Fibroblast of skin of scalp (primary cell): ENCODE data around the gene LHX4. TPM values are rescaled to one million over a fixed set of nuclear protein-coding genes. Genes with fewer than 3 reads are reported as not detected.

Source experiments
- DNase-seq: peaks from one replicate; pipeline ENCODE4 v3.0.0-alpha.2; 2013
- polyA plus RNA-seq, 2 experiments: library from polyadenylated mRNA; unstranded; fragments of 120-200 nt; gene quantifications; one replicate each; pipeline ENCODE4 v1.2.1, GENCODE V29; 2013; ENCODE audit not compliant: insufficient read length in 2 of 2

Gene LHX4
- polyA plus RNA-seq (2013, experiment 1 of 2; ENCODE audit: insufficient read length), result 1.0 TPM
- polyA plus RNA-seq (2013, experiment 2 of 2; ENCODE audit: insufficient read length), result 0.71 TPM

DNA sequence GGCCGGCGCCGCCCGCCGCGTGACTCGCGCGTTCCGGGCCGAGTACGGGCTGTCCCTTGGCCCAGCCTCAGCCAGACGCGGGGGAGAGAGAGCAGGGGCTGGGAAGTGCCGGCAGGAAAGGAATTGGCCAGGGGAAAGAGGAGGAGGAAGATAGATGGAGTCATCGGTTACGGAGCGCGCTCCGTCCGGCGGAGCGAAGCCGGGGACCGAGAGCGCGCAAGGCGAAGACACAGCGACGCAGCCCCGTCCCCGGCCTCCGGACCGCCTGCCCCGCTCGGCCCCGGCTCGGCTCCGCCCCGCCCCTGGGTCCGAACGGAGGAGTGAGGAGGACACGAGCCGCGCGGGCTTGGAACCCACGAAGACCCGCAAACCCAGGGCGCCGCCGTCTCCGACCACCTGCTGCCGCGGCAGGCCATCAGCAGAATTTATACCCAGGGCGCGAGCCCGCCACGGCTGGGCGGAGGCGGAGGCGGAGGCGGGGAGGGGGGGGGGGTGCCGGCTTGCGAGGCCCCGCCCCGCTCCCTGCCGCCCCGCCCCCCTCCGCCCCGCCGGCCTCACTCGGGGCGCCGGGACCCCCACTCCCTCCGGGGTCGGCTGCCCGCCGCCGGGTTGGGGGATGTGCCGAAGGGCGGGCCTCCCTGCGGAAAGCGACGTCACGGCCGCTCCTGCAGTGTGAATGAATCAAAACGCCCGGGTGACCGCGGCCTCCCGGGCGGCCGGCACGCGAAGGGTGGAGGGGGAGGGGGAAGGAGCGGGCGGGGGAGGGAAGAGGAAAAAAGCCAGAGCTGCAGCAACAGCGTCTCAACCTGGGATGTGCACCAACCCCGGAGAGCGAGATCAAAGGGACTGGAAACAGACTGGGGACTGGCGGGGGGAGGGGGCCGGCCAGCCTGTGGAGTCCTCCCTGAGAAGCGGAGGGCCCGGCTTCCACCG, at the start of gene LHX4:
Gene LHX4, plus strand, starts transcription at position 782 of the 933 bp plus-strand sequence. CDS start 266 bp downstream, outside the sequence.
- DNase-seq, result peak; percentile 42

DNA sequence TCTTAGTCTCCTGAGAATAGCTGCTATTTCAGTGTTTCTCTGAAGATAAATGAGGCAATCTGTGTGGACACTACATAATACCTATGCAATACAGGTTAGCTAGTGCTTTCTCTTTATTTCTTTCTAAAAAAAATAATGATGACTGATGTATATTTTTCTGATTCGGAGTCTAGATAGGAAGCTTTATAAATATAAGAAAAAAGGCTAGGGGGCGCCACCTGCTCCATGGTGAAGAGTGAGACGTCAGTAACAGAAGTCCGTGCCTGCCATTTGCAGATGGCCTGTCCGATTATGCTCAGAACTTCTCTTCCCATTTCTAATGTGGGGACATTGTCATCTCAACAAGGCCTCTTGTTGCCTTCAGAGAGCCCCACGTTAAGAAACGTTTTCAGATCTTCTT, 49.0 kb upstream of the LHX4 start:
- peak; percentile 34 for DNase-seq

DNA sequence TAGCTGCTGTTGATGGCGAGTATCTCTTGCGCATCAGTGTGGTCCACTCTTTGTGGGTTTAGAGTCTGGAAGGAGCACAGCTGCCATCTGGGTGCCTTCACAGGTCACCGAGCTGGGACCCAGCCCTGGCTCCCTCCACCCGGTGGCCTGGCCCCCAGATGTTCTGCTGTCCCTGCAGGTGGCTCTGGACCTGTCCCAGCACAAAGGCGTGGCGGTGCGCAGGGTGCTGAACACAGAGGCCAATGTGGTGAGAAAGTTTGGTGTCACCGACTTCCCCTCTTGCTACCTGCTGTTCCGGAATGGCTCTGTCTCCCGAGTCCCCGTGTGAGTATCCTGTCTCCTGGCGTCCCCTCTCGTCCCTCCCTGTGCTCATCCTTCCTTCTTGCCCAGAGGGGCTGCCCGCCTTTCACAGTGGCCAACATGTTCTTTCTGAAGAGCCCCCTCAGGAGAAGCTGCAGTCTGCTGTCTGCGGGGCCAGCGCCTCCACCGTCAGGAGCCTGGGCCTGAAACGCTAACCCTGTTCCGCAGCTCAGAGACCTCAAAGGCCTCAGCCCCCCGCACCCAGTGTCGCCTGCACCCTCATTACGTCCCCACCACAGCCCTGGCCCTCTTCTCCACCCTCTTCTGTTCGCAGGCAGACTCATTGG, 47.9 kb upstream of the LHX4 start:
- no peak for DNase-seq

DNA sequence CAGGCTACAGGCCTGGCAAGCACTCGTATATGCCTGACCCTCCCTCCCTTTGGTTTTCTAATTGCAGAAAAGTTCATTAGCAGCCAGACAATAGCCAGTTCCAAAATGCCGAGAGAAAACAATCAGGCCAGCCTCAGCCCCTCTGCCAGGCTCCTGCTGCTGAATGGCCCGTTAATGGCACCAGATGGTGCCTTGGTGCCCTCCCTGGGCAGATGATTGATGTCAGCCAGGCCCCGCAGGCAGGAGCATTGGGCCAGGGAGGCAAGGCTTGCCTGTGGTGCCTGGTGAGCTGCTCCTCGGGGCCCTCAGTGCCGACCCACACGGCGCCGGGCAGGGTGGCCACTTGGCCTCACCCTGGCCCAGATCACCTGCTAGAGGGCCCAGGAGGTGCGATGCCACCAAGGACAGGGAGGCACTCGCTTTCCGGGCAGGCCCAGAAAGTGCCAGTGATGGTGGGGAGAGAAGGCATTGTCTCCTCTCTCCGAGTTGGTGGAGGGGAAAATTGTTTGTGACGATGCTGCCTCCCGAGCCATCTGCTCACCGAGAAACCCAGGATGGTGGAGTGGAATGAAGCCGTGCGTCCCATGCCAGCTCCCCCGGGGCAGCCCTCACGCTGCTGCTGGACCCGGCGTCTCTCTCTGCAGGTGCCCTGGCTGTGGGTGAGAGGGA, 47.3 kb upstream of the LHX4 start:
- DNase-seq, result no peak

DNA sequence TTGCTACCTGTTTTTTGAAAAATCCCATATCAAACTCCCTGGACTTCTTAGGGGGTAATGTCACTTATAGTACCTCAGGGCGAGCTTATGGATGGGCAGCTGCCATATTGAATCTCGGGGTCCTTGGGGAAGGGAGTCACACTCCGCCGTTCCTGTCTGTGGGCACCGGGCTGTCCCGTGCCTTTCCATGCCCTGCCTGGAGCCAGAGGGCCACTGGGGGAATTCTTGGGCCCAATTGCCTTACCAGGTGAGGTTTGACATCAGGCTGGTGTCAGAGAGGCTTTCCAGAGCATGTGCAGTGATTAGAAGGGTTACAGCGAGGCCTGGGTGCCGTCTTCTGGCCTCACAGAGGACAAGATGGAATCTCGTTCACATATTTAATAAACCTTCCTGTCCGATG, 46.6 kb upstream of the LHX4 start:
- no peak for DNase-seq

DNA sequence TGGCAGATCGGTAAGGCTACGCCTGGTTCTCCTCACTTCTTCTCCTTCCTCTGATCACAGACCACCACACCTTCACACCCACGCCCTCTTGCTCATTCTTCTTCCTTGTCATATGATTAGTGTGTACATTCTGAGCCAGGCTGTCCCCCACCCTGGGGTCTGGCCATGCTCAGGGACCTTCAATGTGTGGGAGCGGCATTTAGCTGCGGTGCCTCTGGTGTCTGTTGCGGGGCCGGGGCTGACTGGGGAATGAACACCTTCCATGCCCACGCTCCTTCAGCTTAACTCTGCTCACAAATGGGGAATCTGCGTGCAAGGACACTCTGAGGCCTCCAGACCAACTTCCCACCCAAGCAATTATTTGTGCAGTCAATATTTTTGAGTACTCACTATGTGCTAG, 46.0 kb upstream of the LHX4 start:
- DNase-seq, result no peak

DNA sequence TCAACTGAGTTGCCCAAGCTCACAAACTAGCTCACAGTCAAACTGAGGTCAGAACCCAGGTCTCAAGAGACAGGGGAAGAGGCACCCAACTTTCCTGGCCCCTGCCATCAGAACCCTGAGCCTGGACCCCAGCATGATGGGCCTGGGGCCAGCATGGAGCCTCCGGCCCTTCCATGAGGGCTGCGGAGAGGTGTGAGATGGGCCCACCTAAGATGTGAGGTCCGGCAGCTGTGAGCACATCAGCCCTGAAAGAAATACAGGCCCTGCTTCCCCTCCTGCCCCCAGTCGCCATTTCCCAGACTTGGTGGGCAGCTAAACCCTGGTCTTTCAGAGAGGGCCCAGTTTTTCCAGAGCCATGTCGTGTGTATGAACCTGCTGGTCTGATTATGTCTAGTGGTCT, 44.8 kb upstream of the LHX4 start:
- DNase-seq, result no peak

DNA sequence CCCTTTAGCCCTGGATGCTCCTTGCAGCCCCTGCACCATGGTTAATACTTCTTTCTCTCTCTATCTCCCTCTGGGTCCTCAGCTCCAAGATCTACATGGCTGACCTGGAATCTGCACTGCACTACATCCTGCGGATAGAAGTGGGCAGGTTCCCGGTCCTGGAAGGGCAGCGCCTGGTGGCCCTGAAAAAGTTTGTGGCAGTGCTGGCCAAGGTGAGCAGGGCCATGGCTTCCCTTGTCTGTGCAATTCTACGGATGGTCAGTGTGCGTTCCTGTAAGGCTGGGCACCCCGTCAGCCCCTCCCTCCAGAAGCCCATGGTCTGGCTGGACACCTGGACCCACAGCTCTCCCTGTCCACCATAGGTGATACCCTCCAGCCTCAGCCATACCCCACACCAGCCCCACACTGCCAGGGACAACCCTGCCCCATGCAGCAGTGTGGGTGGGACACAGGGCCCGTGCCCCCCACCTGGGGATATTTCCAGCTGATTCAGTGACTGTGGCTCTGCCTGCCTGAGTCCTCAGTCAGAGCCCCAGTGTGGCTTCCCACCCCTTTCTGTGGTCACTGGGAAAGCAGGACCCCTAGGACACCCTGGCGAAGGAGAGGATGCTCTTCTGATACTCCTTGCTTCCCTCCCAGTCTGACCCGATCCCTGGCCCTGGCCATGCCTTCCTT, 44.0 kb upstream of the LHX4 start:
- DNase-seq, result no peak

DNA sequence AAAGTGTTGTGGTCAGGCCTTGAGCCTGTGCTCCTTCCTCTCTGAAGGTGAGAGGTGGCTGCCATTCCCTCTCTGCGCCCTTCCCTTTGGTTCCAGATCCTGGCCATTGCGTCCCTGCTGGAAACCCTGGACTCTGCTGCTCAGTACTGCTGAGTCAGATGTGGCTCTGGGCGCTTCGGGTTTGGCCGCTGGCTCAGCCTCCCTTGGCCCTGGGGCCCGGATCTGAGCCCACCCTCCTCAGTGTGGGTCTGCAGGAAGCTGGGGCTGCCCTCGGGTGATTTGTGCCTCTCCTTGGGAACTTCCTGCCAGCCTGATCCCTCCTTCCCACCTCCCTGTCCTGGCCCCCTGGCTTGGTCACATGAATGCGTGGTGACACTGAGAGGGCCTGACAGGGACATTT, 43.2 kb upstream of the LHX4 start:
- DNase-seq, result no peak

DNA sequence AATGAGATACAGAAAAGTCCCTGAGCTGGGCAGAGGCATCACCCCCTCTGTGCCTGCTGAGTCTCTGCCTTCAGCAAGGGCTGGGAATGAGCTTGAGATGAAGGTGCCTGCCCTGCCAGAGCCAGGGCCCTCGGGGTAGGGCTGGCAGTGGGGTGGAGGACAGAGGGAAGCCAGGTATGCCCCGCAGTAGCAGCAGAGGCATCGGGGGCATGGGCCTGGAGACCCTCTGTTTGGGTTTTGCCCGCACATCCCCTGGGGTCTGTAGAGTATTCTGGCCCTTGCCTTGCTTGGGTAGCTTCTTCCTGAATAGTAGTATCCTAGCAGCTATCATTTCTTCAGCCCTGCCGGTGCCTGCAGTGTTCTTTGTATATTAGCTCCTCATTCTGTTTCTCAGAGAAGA, 42.4 kb upstream of the LHX4 start:
- no peak for DNase-seq

DNA sequence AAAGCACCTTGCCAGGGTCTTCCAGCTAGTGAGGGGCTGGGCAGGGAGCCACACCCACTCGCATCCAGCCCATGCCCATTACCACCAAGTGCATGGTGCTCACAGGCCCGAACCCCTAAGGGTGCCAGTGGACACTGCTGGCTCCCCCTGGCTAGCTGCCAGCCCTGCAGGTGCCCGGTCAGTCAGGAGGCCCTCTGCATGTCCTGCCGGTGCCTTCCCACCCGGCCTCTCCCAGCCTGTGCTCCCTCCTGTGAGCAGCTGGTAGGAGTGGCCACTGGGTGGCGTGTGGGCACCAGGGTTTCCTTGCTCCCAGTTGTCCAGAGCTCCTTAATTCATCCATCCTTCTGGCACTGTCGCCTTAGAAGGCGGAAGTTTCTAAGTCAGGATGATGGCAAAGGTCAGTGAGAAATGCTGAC, 42.0 kb upstream of the LHX4 start:
- DNase-seq, result peak; percentile 61

DNA sequence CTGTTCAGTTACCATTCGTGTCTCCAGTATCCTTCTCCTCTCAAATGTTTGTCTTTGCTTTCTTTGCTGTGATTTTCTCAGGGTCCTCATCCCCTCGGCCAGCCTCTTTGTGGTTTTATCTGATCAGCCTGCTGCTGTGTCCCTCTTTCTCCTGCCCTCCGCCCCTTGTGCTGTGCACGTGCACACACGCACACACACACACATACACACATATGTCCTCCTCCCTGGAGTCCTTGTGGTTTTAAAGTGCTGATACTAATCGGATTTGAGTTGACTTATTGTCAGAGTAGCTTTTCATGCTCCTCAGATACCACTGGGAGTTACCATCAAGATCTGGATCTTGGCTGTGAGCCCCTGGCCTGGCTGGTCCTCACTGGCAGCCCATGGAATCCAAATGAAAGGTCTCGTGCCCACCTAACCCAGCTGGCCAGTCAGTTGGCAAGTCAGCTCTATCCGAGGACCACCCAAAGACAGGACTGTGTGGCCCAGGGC, 41.3 kb upstream of the LHX4 start:
- no peak for DNase-seq

DNA sequence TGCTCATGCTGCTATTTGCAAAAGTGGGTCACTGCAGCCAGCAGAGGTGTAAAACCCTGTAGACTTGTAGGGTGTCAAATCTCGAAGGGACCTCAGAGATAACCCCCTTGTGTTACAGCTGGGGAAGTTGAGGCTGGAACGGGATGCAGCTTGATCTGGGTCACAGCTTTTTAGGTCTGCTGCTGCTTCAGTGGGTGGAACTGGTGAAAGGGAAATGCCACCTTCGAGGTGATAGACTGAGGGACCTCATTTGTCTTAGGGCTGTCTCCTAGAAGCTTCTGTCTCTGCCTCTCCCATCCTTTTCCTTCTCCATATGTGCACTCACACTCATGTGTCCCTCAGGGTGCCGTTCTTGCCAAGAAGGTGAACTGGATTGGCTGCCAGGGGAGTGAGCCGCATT, 40.0 kb upstream of the LHX4 start:
- DNase-seq, result no peak

DNA sequence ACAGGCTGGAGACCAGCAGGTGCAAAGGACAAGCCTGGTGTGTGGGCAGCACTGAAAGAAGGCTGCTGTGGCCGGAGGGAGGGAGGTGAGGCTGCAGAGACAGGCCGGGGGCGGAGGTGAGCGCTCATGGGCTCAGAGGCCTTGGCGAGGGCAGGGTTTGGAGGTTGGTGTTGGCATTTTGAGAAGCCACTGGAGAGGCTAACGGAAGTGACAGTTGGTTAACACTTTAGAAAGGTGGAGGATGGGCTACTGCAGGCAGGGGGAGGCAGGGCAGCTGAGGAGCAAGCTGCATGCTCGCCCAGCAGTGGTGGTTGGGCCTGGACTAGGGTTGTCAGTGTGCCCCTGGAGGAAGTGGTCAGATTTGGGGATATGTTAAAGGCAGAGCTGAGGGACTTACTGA, 37.9 kb upstream of the LHX4 start:
- no peak for DNase-seq

DNA sequence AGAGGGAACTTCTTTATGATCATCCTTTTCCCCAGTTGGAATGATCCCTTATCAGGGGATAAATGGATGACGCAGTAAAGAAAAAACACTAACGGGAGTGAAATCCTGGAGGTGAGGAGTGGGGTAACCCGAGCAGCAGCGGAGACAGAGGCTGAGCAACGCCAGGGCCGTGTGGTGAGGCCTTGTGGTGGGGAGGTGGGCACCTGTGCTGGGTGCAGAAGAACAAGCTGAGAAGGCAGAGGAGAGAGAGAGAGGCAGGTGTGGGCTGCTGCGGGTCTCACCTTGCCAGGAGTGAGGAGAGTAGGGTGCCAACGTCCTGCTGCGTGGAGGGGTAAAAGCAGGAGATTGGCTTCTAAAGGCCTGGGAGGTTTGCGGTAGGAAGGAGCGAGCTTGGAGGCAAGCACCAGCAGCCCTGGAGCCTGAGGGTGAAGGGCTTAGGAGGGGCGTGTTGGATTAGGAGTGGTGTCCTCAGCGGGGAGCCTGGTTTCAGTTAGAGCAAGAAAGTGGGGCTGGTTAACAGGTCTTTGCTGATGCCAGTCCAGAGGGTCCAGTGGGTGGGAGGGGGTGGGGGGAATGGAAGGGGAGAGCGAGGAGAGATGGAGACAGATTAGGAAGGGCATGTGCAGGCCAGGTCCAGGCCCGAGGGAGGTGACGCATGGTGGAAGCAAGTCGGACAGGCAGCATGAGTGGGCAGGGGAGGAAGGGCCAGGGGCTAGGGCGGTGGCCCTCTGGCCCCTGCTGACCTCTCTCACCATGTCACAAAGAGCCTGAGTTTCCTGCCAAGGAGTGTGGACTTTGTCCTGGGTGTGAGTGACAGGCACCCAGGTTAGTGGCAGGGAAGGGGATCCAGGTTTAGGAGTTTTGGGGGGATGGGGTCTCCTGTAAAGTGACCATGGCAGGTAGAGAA, 36.7 kb upstream of the LHX4 start:
- DNase-seq, result no peak

DNA sequence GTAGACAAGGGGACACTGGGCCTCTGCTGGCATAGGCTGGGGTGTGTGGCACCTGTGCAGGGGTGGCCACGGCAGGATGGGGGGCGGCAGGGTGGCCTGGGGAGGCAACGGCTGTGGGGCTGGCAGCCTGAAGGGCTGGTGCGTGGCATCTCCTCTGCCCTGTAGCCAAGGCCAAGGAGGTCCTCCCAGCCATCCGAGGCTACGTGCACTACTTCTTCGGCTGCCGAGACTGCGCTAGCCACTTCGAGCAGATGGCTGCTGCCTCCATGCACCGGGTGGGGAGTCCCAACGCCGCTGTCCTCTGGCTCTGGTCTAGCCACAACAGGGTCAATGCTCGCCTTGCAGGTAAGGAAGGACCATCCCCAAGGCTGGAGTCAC, 36.0 kb upstream of the LHX4 start:
- no peak for DNase-seq

DNA sequence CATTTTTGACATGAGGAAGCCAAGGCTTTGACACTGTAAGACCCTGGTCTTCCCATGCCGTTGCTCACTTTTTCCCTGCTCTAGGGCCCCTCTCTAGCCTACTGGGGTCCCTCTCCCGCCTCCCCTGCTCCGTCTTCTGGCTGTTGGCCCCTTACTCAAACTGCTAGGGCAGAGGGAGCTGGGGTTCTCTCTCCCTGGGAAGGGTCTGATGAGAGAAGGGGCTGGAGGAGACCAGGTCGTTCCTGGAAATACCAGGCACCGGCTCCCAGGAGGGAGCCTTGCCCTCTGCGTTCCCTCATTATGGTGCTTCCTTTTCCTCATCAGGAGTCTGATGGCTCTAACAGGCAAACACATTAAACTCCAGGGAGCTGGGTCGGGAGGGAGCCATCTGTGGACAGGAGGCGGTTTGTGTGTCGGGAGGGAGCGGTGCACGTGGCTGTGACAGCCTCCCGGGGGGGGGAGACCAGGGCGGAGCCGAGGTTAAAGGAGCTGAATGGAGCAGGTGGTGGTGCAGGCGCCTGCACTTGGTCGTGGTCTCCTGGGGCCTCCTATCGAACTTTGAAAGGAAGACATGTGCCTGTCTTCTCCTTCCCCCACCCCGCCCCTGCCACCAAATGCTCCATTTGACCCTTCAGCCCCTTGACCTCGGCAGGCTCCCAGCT, 35.4 kb upstream of the LHX4 start:
- DNase-seq, result no peak

DNA sequence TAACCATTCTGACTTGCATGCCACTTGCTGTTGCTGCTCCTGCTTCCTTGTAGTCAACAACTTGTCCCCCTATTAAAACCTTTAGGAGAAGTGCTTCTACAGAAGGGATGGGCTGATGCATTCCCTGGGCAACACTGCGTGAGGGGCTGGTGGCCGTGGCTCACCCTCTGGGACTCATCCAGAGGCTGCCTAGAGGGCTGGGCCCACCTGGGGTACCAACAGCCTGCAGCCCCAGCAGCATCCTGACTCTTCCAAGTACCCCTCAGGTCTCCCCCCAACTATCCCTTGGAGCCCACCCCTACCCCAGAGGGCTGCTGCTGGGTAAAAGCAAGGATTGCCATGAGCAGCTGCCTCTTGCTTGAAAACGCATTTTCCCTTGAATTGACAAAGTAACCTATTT, 34.7 kb upstream of the LHX4 start:
- no peak for DNase-seq

DNA sequence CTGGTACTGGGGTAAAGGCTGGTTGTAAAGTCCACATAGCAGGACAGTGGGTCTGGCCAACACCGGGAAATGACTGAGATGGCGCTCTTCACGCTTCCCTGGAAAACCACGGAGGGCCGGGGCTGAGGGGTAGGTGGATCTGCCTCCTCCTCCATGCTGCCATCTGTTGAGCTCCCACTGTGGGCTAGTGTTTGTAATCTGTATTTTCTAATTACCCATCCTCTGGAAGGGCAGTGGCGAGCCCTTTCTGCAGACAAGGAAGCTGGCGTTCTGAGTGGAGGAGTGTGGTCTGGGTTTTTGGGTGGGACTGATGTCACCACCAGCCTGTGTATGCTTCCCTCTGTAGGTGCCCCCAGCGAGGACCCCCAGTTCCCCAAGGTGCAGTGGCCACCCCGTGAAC, 34.1 kb upstream of the LHX4 start:
- no peak for DNase-seq

DNA sequence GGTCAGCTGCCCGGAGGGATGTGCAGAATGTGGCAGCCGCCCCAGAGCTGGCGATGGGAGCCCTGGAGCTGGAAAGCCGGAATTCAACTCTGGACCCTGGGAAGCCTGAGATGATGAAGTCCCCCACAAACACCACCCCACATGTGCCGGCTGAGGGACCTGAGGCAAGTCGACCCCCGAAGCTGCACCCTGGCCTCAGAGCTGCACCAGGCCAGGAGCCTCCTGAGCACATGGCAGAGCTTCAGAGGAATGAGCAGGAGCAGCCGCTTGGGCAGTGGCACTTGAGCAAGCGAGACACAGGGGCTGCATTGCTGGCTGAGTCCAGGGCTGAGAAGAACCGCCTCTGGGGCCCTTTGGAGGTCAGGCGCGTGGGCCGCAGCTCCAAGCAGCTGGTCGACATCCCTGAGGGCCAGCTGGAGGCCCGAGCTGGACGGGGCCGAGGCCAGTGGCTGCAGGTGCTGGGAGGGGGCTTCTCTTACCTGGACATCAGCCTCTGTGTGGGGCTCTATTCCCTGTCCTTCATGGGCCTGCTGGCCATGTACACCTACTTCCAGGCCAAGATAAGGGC, 33.5 kb upstream of the LHX4 start:
- DNase-seq, result no peak

DNA sequence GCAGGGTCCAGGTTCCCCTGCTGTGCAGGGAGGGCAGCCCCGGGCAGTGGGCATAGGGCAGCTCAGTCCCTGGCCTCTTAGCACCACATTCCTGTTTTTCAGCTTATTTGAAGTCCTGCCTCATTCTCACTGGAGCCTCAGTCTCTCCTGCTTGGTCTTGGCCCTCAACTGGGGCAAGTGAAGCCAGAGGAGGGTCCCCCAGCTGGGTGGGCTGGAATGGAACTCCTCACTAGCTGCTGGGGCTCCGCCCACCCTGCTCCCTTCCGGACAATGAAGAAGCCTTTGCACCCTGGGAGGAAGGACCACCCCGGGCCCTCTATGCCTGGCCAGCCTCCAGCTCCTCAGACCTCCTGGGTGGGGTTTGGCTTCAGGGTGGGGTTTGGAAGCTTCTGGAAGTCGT, 32.8 kb upstream of the LHX4 start:
- no peak for DNase-seq
